GM19467 (cell line): ENCODE measurements around the gene ORAI1.
"Not testable (repeated sequence)": the region's sequence is repeated elsewhere in the genome, so short reads cannot be mapped to it uniquely, and the experiment has no call there.

Experiments used
- ATAC-seq: cut with Tn5 transposase; IDR thresholded peaks from one replicate; pipeline ENCODE4 v1.9.1; 2021; ENCODE audit warnings: mild to moderate bottlenecking, moderate library complexity; ENCODE audit not compliant: unreplicated experiment

The ORAI1 gene

DNA sequence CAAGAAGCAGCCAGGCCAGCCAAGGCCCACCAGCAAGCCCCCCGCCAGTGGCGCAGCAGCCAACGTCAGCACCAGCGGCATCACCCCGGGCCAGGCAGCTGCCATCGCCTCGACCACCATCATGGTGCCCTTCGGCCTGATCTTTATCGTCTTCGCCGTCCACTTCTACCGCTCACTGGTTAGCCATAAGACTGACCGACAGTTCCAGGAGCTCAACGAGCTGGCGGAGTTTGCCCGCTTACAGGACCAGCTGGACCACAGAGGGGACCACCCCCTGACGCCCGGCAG is 15.0 kb downstream of the ORAI1 start:
- ATAC-seq = no peak

DNA sequence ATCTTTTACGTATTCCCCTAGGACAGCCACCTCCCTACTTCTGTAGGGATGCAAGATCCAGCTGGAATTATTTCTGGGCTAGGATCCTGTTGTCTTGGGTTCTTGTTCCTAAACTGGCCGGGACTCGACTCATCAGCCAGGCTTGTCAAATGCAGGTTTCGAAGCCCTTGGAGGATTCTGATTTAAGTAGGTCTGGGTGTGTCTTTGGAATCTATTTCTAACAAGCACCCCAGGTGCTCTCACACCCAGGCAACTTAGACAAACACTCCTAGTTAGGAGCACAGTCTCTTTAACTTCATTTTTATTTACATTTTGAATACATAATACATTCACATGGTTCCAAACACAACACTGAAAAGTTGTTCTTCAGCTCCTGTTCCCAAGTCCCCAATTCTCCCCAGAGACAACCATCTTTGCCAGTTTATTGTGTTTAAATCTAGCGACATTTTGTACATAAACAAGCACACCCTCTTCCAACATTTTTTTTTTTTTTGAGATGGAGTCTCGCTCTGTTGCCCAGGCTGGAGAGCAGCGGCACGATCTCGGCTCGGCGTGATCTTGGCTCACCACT is 22.2 kb downstream of the ORAI1 start:
- no peak for ATAC-seq

DNA sequence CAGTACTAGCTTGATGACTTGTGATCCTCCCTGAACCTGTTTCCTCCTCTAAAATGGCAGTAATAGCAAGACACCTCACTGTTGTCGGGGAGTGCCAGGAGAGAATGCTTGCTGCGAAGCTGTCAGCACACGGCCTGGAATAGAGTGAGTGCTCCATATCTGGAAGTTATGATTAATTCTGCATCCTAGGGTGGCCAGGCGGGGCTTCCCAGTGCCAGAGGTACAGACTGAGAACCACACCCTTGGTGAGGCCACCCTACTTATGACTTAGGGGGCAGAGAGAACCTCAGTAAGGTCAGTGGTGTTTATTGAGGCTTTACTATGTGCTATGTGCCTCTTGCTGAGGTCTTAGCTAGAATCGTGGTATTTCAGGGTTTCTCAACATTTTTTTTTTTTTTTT is 23.0 kb downstream of the ORAI1 start:
- ATAC-seq = no peak

DNA sequence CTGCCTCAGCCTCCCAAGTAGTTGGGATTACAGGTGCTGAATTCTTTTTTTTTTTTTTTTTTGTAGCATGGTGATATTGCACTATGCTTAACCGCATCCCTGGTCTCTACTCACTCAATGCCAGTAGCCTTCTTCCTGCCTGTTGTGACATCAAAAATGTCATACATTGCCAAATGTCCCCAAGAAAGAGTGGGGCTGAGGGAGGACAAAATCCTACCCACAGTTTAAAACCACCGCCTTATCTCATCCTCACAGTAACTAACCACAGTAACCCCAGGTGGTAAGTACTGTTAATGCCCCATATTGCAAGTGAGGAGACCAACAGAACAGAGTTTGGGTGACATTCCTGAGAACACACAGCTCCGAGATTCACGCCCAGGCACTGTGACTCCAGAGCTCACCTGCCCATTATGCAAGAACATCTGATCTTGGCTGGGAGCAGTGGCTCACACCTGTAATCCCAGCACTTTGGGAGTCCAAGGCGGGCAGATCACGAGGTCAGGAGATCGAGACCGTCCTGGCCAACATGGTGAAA is 23.6 kb downstream of the ORAI1 start:
- ATAC-seq = no peak

DNA sequence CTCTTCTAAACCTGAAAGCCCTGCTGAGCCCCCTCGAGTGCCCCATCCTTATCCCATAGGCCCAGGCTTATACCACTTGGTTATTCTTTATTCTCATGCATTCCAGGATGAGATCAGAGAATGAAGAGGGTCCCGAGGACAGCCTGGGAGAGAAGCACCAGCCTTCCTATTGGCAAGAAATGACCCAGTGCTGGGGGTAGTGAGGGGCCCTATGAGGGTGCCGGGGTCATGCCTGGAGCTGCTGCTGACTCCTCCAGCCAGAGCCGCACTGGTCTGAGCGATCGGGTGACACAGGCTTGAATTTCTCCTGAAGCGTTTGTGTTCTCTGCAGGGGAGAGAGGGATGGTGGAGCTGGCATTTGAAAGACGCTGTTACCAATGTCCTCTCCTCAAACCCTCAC is 25.0 kb downstream of the ORAI1 start:
- ATAC-seq = no peak

DNA sequence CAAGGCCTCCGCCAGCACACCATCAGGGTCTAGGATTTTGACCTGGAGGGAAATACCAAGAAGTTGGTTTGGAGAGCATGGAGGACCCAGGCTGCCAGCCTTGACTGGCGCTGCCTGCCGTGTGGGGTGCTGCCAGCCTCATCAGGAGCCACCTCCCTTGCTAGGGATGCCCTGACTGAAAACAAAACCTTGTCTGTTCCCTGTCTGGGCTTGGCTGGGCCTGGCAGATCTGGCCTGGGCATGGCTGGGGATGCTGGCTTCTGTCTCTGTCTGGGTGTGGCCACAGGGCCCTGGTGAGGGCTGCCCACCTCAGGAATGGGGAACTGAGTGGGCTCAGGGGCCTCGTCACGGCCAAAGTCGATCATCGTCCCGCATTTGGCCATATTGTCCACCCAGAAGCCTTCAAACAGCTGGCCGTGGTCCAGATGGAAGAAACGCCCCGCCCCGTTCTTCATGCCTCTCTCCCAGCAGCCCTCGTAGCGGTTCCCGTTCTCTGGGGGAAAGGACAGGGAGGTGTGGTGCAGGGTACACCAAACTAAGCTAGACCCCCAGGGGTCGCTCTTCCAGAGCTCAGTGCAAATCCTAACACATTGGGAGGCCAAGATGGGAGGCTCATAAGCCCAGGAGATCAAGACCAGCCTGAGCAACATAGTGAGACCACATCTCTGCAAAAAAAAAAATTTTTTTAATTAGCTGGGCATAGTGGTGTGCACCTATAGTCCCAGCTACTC is 26.6 kb downstream of the ORAI1 start:
- ATAC-seq = no peak

DNA sequence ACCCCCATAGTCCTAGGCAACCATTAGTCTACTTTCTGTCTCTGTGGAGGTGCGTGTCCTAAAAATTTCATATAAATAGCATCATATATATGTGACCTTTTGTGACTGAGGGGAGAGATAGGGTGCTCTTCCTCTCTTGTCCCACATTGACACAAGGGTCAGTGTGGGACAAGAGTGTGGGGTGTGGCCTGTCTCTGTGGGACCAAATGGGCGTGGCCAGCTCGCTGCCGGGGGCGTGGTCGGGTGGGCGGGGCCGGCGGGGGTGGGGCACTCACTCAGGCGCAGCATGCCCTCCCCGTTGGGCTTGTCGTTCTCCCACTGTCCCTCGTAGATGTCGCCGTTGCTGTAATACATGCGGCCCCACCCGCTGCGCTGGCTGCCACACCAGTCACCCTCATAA is 27.7 kb downstream of the ORAI1 start:
- no peak for ATAC-seq

DNA sequence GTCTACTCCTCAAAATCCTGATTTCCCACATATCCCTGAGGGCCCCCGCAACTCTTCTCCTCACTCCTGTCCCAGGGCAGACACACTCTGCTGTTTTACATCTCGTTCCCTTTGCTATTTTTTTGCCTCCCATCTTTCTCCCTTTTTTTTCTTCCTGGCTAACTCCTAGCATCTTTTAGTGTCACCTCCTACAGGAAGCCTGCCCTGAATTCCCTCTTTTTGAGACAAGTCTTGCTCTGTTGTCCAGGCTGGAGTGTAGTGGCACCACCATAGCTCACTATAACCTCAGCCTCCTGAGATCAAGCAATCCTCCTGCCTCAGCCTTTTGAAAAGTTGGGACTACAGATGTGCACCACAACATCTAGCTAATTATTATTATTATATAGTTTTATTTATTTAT is 29.8 kb downstream of the ORAI1 start:
- no peak for ATAC-seq

DNA sequence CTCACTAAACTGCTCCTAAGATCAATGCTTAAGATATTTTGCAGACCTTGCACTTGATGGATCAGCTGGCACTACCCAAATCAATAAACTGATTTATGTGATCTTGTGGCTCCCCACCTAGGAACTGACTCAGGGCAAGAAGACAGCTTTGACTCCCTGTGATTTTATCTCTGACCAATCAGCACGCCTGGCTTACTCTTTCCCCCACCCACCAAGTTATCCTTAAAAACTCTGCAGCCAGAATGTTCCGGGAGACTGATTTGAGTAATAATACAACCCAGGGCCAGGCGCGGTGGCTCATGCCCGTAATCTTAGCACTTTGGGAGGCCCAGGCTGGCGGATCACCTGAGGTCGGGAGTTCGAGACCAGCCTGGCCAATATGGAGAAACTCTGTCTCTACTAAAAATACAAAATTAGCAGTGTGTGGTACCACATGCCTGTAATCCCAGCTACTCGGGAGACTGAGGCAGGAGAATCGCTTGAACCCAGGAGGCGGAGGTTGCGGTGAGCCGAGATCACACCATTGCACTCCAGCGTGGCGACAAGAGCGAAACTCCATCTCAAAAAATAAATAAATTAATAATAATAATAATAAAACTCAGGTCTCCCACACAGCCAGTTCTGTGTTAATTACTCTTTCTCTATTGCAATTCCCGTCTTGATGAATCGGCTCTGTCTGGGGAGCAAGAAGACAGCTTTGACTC is 31.1 kb downstream of the ORAI1 start:
- no peak for ATAC-seq

DNA sequence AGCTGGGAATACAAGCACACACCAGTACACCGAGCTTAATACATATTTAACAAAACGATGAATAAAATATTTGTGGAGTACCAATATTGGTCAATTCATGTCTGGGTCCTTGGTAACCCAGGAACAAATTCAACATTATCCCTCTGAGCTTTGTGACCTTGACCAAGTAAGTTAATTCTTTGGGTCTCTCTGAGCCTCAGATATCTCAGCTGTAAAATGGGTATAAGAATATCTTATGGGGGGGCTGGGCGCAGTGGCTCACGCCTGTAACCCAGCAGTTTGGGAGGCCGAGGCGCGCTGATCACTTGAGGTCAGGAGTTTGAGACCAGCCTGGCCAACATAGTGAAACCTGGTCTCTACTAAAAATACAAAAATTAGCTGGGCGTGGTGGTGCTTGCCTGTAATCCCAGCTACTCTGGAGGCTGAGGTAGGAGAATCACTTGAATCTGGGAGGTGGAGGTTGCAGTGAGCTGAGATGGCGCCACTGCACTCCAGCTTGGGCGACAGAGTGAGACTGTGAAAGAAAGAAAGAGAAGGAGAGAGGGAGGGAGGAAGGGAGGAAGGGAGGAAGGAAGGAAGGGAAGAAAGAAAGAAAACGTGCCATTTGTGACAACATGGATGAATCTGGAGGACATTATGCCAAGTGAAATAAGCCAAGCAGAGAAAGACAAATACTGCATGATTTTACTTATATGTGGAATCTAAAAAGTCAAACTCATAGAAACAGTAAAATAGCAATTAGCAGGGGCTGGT is 35.2 kb downstream of the ORAI1 start:
- not testable (repeated sequence) for ATAC-seq

DNA sequence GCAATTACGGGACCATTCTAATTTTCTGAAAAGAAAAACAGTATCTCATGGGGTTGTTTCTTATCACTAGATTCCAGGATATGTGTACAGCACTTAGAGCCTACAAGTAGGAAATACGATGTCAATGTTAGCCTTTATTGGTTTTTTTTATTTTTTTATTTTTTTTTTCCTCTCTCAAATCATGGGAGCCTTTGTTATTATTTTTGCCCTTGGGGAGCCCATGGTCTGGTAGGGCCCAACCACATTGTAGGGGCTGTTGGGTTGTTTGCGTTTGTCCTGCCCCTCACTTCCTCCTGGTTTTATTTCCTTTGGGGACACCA is 37.2 kb downstream of the ORAI1 start:
- ATAC-seq = no peak

DNA sequence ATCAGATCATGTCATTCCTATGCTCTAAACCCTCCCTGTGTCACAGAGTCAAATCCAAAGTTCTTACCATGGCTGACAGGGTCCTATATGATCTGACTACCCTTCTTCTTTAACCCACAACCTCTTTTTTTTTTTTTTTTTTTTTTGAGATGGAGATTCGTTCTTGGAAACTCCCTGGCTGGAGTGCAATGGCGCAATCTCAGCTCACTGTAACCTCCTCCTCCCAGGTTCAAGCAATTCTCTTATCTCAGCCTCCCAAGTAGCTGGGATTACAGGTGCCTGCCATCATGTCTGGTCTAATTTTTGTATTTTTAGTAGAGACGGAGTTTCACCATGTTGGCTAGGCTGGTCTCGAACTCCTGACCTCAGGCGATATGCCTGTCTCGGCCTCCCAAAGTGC is 40.5 kb downstream of the ORAI1 start:
- ATAC-seq = not testable (repeated sequence)

DNA sequence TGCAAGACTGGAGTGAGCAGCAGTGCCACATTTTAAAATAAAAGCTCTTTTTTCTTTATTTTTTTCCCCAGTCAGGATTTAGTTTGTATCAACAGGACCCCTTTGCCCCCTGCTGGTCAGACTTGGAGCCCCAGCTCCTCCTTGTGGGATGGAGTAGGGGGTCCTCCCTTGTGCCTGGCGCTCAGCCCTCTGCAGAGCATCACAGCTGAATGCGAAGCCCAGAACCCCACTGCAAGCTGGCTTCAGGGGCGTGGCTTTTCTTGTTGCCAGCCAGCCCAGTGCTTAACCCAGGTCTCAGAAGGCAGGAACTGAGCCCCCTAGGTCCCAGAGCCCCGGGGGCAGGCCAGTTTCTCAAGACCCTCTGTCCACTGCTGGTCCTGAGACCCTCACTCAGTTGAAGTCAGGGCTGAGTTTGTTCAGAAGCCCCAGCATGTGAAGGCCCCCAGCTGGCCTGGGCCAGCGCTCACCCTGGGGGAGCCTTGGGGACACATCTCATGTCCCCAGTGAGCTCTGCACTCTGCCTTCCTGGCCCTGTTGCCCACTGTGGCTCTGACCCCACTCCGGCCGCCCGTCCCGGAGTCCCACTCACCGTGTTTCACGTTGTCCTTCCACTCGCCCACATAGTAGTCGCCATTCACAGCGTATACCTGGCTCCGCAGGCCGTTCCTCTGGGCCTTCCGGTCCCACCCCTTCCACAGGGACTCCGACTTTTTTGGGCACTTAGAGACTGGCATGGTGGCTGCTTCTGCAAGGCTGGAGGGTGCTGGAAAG is 42.6 kb downstream of the ORAI1 start:
- ATAC-seq = no peak

DNA sequence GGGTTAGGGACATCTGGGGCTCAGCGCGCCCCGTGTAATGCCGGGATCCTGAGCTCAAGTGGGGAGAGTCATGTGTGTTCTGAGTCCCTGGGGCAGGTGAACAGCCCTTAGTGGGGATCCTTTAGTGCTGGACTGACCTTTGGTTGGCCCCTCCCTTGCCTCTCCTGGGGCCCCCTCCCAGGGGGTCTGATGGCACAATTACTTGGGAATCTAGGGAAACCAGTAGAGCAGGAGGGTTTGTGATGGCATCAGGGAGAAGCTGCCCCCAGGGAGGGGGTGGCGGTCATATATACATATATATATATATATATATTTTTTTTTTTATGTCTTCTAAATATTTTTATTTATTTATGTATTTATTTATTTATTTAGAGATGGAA is 43.2 kb downstream of the ORAI1 start, which contains the start of gene MORN3:
Gene MORN3 (minus strand): TSS at position 134 of the 380 bp plus-strand sequence. CDS start 171 bp downstream, outside the sequence.
- ATAC-seq = no peak

DNA sequence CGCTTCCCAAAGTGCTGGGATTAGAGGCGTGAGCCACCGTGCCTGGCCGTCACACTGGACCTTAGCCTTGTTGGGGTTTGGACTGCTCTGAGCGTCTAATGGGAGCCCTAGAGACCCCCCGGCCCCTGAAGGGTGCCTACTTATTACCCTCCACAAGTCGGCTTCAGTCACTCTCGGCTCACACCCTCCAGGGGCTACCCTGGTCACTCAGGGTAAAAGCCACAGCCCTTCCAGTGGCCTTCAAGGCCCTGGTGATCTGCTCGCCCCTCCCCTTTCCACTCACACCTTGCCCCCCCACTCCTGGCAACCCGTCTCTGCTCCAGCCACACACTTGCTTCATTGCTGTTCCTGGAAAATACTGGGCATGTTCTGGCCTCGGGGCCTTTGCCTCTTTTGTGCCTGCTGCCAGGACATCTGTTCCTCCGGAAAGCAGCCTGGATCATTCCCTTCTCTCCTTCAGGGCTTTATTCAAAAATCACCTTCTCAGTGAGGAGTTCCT is 46.7 kb downstream of the ORAI1 start:
- ATAC-seq = no peak

DNA sequence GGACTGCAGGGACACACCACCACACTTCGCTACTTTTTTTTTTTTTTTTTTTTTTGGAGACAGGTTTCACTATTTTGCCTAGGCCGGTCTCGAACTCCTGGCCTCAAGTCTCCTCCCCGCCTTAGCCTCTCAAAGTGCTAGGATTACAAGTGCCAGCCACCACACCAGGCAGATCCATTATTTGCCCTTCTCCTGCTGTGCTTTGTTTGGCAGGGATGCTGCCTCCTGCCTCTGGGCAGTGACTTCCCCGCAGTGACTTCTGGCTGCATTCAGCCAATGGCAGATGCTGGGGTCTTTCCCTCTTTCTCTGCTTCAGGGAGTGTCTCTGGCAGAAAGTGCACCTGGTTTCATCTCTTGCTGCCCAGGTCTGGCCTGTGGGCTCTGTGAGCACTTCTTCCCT is 49.9 kb downstream of the ORAI1 start:
- ATAC-seq = no peak

DNA sequence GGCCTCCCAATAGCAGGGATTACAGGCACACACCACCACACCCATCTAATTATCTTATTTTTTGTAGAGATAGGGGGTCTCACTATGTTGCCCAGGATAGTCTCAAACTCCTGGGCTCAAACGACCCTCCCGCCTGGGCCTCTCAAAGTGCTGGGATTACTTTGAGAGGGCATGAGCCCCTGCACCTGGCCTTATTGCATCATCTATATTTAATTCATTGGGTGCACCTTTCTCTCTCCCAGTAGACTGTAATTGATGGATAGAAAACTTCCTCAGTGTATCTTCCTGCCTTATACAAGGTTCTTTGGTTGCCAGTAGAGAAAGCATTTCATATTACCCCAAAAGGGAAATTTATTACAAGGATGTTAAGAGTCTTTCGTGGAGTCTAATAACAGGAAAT is 52.0 kb downstream of the ORAI1 start:
- ATAC-seq = no peak

DNA sequence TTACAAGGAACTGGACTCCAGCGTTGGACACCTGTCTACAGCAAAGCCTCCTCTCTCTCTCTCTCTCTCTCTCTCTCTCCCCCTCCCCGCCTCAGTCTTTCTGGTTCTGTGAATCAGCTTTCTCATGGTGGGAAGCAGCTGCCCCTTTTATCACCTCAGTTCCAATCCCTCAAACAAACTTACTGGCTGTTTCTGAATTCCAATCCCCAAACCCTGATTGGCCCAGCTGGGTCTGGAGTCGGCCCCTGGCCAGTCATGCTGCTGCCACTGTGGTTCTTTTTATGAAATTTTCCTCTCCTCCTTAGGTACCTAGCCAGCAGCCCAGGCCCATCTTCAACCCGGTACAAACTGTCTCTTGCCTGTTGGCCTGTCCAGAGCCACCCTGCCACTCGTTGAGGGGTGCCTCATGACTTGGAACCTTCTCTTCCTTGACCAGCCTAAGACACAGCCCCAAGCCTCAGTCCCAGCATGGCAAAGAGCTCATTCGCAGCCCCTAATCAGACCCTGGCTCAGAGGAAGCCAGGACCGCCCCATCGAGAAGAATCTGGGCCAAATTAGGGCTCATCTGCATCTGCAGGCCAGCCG is 52.5 kb downstream of the ORAI1 start:
- ATAC-seq = no peak

DNA sequence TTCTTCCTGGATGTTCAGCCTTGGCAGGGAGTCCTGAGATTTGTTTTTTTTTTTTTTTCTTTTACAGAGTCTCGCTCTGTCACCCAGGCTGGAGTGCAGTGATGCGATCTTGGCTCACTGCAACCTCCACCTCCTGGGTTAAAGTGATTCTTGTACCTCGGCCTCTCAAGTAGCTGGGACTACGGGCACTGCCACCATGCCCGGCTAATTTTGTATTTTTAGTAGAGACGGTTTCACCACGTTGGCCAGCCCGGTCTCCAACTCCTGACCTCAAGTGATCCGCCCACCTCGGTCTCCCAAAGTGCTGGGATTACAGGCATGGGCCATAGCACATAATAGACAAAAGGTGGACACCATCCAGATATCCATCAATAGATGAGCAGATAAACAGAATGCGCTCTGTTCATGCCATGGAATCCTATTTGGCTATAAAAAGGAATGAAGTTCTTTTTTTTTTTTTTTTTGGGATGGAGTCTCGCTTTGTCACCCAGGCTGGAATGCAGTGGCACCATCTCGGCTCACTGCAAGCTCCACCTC is 53.4 kb downstream of the ORAI1 start:
- ATAC-seq = not testable (repeated sequence)

DNA sequence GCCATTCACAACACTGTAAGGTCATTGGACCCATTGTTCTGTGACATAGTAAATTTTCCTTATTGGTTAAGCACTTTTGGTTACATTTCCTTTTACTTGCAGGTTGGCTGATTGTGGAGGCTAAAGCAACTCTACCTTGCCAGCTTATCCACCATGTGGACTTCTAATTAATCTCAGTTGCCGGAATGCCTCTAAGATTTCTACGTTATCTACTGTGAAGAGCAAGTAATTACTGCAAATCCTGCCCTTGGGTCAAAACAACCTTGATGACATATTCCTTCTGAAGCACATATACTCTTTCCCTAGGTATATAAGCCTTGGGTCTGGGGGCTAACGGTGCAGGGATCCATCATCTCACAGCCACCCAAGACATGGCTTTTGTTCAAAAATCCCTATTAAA is 62.6 kb downstream of the ORAI1 start:
- no peak for ATAC-seq
